A375 (cell line): ENCODE data around the gene SPECC1. TPM values are rescaled to one million over a fixed set of nuclear protein-coding genes. Genes with fewer than 3 reads are reported as not detected.

Source experiments
- small RNA-seq: library from RNA; depleted of rRNA; stranded (forward); fragments of <200 nt; gene quantifications from one replicate; pipeline ENCODE3, GENCODE V24; 2014
- total RNA-seq: library from RNA; depleted of rRNA; stranded (reverse); fragments of >200 nt; shearing (Covaris generic); gene quantifications from 2 replicates; pipeline ENCODE4 v1.2.3, GENCODE V29; 2014; rRNA removed

The SPECC1 gene
- 16.1 and 23.1 TPM in 2 replicates for total RNA-seq

GRCh38 chr17:20009302-20010098, at the start of gene SPECC1:
Gene SPECC1 (plus strand): TSS chr17:20009359. CDS start chr17:20096652, 87,293 bp downstream.

GRCh38 chr17:19977293-19978208, 31.6 kb upstream of the SPECC1 start, which contains the start of gene AKAP10:
Gene AKAP10 (minus strand): TSS chr17:19977828. CDS start chr17:19977679, 149 bp downstream.

Small RNA genes lying within 50 kb of the gene (small RNA-seq; reads per million reads assigned to genes)
- gene AC008088.1 (not detected), gene RNU6-1057P (not detected), gene RNU6-258P (not detected), gene RNU6-467P (not detected)

Other genes starting within 250 kb of the SPECC1 start
- gene ULK2, start 141.4 kb upstream of the SPECC1 start, total RNA-seq = 4.9 and 10.4 TPM in 2 replicates
- gene AKAP10, start 31.5 kb upstream of the SPECC1 start, total RNA-seq = 16.2 and 19.4 TPM in 2 replicates